Inflammatory macrophage treated with lipopolysaccharide for 4 hours (primary cell): ENCODE measurements around the gene FAM13A.
"Not testable (repeated sequence)": the region's sequence is repeated elsewhere in the genome, so short reads cannot be mapped to it uniquely, and the experiment has no call there.

Experiments used
- DNase-seq: peaks from one replicate; pipeline ENCODE4 v3.0.0-alpha.2; 2020

FAM13A gene

DNA sequence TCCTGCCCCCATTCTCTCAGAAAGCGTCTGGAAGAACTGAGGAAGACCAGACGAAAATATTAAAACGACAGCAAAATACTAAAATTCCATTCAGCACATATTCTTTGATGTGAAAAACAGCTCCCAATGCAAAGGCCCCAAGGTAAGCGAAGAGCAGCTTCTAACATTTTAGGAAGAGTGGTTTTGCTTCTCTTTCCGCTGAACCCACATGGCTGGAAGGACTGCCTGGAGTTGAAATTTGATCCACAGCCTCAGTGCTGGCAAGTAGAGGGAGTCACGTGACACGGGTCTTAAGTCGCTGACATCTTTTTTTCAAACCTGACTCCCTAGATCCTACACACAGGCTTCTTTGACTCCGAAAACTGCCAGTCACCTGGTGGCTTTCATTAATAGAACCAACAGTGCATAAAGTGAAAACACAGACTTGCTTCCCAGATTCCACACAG, at the start of gene FAM13A:
Gene FAM13A, minus strand, starts transcription at position 233 of the 446 bp plus-strand sequence. Its CDS starts 221 bp downstream, at position 12.
- DNase-seq = peak; percentile 33

DNA sequence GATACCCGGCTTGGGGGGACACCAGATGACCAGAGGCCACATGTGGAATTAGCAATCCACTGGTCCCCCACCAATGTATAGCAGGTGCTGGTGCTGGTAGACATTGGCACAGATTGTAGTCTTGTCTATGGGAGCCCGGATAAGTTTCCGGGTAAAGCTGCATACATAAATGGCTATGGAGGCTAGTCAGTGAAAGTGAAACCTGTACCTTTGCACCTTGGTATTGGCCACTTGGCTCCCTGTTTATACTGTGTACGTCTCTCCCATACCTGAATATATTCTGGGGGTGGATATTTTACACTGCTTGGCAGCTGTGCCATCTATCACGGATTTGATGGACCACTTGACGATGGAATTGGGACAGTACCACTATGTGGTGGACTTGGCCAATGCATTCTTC, 48.7 kb upstream of the FAM13A start:
- no peak for DNase-seq

DNA sequence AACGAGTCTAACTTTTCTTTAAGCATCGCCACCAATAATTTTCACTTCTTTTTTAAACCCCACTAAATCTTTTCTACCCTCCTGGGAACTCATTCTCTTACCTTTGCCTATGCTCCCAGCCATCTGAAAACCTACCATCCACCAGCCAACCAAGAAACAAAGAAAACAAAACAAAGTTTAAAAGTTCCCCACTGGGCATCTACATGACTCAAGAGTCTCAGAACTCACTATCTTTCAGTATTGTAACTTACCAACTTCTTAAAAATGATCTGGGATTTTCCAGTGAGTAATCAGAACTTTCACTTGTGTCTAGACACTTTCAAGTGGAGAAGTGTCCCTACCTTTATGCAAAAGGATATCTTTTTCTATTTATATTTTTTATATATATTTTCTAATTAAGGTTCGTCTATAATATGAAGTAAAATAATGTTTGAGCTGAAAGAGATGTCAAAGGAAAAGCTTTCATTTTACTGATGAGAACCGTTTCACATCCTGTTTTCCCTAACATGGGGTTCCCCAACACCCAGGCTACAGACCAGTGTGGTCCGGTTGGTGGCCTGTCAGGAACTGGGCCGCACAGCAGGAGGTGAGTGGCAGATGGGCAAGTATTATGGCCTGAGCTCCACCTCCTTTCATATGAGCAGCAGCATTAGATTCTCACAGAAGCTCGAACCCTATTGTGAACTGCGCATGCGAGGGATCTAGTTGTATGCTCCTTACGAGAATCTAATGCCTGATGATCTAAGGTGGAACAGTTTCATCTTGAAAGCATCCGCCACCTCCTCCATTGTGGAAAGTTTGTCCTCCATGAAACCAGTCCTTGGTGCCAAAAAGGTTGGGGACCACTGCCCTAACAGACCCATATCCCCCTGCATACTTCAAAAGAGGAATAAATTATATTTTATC, 44.5 kb upstream of the FAM13A start:
- peak; percentile 79 for DNase-seq

DNA sequence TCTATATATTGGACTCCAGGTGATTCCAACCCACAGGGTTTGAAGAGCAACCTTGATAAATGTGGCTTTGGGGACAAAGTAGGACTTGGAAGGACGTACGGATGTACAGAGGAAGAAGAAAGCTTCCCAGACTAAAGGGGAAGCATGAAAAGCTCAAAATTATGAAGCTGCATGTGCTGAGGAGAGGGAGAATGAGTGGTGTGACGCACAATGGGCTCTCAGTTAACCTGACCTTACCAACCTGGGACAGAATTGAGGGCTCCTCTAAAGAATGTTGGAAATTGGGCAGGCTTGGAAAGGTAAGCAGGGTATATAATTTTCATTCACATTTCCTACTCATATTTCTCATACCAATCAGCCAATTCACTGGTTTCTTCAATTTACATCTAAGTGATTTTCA, 43.9 kb upstream of the FAM13A start:
- no peak for DNase-seq

DNA sequence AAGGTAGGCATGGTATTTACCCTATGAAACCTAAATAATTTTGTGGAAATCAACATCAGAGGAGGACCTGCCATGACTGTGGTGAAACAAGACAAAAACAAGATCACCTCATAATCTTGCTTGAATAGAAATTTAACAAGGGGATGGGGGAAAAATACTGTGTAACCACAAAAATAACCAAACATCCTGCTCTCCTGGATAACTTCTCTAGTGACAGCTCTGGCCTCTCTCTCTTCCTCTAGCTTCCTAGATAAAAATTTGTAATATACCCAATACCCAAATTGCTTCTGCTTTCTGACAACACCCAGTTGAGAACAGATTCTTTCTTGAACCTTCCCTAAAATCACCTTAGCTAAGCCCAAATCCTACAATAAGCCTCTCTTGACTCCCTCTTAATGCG, 42.5 kb upstream of the FAM13A start:
- DNase-seq = no peak

DNA sequence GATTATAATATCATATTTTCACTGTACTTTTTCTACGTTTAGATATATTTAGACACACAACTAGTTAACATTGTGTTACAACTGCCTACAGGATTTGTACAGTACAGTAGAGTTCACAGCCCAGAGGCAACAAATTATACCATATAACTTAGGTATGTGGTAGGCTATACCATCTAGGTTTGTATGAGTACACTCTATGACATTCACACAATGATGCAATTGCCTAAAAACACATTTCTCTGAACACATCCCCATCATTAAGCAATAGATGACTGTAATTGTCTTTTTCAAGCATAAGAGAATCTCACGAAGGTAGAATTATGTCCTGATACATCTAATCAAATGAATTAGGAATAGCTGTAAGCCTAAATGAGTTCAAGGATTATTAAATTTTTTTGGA, 42.0 kb upstream of the FAM13A start:
- peak; percentile 71 for DNase-seq

DNA sequence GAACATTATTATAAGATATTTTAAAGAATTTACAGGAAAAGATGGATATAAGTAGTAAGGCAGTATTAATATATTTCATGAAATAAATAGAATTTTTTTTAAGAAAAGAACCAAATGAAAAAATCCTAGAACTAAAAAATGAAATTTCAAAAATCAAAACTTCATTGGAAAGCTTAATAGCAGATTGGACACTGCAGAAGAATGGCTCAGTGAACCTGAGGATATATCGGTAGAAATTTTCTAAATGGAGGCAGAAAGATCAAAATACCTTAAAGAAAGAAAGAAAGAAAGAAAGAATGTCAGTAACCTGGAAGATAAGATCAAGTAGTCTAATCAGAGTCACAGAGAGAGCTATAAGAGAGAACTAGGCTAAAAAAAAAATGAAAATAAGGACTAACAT, 21.3 kb upstream of the FAM13A start:
- DNase-seq = no peak

DNA sequence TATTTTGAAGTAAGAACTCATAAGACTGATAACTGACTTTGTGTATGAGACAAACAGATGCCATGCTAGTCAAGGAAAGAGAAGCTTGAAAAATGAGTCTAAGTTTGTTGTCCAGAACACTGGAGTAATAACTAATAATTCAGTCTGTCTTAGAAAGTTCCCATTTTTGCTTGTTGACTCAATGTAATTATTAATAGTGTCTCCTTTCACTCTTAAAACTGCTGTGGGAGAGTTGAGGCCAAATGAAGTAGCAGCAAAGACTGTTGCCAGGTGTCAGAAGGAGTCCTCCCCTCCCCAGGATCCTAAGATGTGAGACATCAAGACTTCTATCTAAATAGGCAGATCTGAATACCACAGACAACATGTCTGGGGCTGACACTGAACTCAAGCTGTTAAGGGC, 20.8 kb upstream of the FAM13A start:
- peak; percentile 57 for DNase-seq

DNA sequence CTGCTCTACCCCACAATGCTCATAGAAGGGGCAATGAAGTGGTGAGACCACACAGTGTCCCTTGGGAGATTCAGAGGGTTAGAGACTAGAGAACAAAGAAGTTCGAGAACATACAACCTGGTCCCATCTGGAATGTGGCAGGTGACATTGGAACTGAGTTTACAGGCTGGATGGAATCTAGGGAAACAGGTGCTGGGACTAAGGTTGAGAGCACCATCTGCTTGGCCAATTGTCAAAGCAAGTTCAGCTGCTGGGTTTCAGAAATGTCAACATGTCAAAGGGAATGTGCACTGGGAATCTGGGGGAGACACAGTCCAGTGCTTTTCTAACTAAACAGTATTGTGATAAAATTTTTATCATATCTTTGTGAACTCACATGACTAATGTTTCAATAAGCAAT, 15.9 kb upstream of the FAM13A start:
- DNase-seq = no peak

DNA sequence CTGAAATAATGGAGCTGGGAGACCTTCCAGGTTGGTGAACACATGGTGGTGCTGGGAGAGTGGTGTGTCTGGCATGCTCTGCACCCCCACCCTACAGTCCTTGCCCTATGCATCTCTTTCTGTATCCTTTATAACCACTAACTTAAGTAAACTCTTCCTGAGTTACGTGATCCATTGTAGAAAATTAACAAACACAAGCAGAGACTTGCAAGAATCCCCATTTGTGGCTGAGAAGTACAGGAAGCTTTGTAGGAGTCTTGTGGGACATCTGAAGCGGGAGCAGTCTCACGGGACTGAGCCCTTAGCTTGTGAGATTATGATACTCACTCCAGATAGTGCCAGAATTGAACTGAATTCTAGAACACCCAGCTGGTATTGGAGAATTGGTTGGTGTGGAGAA, 14.3 kb upstream of the FAM13A start:
- DNase-seq = no peak

DNA sequence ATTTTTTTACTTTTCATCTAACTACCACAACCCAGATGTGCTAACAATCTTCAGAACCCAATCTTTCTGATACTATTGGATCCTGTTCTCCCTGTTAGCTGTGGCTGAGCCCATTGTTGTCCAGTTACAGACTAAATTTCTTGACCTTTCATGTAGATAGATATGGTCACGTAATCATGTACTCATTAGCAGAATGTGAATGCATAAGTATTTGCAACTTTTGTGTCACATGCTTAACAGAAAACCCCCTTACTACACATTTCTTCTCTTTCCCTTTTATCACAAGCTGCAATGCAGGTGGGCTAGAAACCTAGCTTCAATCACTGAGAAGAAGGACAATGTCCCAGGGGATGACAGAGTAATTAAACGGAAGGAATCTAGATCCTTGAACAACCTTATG, 13.1 kb upstream of the FAM13A start:
- no peak for DNase-seq

DNA sequence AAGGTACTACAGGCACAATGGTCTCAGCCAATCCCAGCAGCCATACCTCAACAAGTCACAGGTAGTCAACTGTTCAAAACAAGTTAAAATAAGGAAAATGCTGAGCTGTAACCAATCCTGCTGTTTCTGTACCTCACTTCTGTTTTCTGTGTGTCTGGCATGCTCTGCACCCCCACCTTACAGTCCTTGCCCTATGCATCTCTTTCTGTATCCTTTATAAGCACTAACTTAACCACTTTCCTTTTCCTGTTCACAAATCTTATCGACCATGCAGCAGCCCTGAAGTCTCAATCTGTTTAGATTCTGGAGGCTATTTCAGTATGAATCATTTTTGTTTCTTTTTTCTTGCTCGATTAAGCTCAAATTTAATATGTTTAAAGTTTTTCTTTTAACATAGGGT, 12.5 kb upstream of the FAM13A start:
- no peak for DNase-seq

DNA sequence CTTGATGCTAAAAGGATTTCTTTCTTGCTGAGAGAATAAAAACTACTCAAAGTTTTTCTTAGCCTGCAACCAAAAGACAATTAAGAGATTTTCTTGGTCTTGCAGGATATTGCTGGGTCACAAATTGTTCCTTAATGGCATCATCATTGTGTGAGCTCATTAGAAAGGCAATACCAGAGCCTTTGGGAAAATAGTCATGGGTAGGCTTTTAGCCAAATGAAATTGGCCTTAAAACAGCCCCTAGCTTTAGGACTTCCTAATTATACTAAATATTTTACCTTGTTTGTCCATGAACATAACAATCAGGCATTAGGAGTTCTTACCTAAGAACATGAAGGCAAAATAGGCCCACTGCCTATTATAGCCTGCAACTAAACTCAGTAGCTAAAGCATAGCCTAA, 10.4 kb upstream of the FAM13A start:
- DNase-seq = no peak

DNA sequence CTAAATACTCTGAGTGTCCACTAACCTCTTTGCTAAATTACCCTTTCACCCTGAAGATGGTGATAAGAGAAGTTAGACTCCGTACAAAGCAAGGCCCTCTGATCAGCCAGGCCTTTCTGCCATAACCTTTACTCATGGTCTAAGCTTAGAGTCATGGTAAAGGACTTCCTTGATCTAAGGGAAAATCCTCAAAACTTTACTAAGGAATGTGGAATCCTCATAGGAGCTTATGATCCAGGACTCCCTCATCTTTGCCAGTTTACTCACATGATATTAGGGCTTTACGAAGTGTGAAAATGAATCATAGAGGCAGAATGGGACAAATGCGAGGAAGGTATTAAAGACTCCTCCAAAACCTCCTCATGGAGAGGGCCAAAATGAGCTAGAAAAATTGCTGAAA, 7.9 kb upstream of the FAM13A start:
- no peak for DNase-seq

DNA sequence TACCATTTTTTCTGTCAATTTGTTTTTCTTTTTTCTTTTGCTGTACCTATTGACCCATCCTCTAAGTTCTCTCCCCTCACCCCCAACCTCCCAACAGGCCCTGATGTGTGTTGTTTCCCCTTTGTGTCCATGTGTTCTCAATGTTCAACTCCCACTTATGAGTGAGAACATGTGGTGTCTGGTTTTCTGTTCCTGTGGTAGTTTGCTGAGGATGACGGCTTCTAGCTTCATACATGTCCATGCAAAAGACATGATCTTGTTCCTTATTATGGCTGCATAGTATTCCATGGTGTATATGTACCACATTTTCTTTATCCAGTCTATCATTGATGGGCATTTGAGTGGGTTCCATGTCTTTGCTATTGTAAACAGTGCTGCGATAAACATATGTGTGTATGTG, 859 bp upstream of the FAM13A start:
- DNase-seq = not testable (repeated sequence)

DNA sequence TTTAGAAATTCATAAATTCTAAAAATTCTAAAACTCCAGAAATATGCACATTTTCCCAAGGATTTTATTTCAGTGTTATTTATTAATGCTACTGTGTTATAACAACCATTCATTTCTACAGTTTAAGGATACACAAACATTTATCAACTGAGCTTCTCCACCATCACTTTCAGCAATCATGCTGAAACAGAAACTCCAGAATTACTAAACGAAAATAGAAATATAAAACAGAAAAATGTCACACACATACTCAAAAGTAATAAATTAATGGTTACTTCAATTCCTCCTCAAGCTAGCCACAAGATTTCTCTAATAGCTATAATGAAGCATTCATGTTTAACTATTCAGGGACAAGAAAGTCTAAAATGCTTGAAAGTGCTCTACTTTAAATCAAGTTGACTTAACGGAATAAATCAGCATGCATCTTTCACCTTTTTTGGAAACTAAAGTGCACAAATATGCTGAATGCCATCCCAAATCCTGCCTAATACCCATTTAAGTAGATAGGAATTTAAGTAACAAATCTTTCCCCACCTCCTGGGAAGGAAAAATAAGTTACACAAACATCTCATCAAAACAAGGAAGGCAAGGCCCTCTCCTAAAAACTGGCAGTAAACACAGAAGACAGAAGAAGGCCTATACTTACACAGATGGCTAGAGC, 563 bp downstream of the FAM13A start:
- no peak for DNase-seq

DNA sequence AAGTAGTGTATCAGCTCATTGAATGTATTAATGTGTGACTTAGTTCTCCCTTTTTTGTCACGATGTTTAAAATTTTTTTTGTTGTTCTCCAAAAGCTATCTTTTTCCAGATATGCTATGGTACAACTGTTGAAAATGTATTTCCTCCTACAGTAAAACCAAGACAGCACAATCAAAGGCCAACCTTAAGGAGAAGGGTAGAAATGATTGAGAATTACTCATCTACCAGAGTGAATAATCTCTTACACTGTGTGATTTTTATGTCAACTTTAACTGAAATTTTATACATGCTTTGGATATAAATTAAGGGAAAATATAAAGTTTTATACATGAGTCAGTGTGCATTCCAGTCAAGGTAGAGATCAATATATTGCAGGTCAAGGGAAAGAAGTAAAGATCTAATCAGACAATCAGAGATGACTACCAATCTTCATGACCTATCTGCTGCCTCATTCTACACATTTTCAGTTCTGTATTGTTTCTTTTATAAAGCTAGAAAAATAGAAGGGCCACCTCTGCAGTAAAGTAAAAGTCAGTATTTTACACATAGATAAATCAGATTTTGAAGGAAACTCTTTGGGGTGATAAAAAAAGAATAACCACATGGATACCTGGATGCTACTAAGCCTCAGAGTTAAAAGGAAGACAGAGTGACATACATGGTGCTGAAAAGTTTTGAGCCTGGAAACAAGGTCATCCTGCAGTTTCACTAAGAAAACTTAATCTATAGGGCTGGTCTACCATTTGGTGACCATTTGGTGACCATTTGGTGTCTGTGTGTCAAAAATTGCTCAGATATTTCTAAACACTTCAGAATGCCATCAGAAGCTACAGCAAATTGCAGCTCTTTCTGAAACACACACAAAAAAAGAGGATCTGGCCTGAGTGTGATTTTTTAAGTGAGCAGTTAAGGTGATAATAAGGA, 1.6 kb downstream of the FAM13A start:
- DNase-seq = no peak

DNA sequence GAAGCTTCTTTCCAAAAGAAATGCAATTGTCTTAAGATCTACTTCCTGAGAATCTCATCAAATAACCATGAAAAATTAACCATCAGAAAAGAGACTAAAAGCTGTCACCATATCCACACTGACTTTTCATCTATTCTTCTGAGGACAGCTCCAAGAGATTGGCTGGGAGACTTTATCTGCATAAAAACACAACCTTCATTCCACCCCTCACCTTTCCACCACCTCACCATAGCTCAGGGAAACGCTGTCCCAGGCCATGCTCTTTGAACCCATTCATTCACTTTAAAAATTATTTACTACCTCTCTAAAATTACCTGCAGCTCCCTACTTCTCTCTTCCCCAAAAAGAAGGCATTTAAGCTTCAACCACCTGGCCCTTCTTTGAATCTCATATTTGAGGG, 2.4 kb downstream of the FAM13A start:
- no peak for DNase-seq

DNA sequence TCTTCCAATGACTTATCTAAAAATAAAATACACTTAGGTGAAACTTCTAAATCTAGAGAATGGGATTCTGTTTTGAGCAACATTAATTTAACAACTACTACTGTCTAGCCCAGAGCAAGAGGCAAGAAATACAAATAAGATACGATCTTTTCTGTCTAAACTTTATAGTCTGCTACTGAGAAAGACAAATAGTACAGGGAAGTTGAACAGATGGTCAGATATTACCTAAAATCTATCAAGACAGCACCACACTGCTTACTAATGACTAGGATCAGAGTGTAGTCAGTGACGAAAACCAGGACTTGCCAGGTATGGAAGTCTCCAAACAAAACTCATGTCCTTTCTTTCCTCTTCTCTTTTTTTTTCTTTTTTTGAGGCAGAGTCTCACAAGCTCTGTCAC, 7.1 kb downstream of the FAM13A start:
- no peak for DNase-seq

DNA sequence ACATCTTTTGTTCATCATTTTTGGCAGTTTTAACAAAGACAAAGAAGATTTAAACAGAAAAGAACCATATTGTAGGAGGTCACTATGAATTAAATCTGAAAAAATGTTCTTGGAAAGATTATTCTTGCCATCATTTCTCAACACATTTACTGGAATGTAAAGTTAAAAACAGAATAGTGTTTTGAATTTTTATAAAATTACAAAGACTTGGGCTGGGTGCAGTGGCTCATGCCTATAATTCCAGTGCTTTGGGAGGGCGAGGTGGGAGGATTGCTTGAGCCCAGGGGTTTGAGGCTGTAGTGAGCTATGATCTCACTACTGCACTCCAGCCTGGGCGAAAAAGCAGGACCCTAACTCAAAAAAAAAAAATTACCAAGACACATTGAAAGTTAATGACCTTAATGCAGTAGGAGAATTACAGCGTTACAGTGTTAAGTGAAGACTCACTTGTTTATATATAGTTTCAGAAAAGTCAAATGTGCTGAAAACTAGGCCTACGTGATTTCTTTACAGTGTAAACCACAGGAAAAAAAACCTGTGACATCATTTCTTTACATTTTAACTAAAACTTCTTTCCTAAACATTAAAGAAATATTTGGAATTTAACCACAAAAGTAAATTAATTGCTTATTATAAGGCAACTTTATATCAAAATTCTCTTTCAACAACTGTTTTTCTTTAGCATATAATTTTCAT, 7.9 kb downstream of the FAM13A start:
- no peak for DNase-seq

DNA sequence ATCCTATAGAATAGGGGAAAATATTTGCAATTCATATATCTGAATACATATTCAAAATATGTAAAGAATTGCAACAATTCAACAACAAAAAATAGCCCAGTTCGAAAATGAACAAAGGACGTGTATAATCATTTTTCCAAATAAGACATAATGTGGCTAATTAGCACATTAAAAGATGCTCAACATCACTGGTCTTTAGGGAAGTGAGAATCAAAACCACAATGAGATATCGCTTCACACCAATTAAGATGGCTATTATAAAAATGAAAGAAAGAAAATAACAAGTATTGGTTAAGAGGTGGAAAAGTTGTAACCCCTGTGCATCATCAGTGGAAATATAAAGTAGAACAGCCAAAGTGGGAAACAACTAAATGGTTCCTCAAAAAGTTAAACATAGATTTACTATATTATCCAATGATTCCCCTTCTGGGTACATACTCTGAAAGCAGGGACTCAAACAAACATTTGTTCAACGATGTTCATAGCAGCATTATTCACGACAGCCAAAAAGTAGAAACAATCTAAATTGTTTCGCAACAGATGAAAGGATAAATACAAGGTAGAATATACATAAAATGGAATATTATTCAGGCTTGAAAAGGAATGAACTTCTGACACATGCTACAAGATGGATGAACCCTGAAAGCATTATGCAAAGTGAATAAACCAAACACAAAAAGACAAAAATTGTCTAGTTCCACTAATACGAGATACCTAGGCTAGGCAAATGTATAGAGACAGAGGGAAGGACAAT, 12.7 kb downstream of the FAM13A start:
- DNase-seq = peak; percentile 8

DNA sequence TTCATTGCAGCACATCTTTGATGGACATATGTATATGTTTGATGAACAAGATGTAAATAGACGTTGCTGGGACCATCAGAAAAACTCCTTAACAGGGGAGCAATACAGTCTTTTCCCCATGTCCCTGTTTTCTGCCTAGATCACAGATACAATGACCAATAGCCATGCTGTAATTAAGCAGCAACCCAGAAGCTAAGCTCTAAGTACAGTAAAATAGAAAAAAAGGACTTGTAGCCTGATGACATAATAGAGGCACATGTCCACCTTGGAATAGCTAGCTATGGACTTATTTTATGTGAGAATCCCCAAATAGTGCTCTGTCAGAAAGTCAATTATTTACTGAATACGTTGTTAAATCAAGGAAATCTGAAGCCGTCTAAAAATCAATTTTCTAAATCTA, 14.9 kb downstream of the FAM13A start:
- no peak for DNase-seq
